ENCODE results near the gene IL37.

DNA sequence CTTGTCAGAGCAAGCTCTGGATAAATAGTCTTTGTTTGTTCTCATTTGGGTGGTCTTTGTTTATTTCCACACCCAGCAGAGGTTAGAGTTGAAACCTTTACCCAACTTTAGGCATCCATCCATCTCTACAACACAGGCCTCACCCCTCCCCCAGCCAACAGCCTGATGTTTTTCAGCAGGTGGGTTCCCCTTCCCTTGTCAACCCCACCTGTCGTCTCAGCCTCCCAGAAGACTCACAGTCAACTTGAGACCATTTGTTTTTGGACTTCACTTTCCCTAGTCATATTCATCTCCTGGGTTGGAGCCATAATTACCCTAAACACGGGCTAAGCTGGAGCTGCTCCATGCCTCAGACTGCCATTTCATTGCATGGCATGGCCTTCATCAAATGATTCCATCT, 35.1 kb downstream of the IL37 start:
- TF ChIP-seq, protein P1, sequence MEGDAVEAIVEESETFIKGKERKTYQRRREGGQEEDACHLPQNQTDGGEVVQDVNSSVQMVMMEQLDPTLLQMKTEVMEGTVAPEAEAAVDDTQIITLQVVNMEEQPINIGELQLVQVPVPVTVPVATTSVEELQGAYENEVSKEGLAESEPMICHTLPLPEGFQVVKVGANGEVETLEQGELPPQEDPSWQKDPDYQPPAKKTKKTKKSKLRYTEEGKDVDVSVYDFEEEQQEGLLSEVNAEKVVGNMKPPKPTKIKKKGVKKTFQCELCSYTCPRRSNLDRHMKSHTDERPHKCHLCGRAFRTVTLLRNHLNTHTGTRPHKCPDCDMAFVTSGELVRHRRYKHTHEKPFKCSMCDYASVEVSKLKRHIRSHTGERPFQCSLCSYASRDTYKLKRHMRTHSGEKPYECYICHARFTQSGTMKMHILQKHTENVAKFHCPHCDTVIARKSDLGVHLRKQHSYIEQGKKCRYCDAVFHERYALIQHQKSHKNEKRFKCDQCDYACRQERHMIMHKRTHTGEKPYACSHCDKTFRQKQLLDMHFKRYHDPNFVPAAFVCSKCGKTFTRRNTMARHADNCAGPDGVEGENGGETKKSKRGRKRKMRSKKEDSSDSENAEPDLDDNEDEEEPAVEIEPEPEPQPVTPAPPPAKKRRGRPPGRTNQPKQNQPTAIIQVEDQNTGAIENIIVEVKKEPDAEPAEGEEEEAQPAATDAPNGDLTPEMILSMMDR (IDR thresholded peaks at IDR 0.05 in 8 of 11, conservative IDR thresholded peaks at IDR 0.05 in 3 of 11), result no peak
- TF ChIP-seq POLR2A (IDR thresholded peaks at IDR 0.05), result no peak
- TF ChIP-seq POLR2AphosphoS5 (IDR thresholded peaks at IDR 0.05), result no peak
